Calu3 (cell line): ENCODE data around the gene ELAPOR1. TPM values are rescaled to one million over a fixed set of nuclear protein-coding genes. Genes with fewer than 3 reads are reported as not detected.

Experiments used
- BruUV-seq: library from RNA; stranded (reverse); fragments of 400-500 nt; replicated peaks from 2 replicates; lab custom pipeline; 2021; lab: Mats Ljungman, UMichigan
- CTCF ChIA-PET: fragments of 300-600 bp; sonication (Branson Sonifier 250); formaldehyde crosslinking; loops from one replicate; lab custom pipeline; 2022; ENCODE audit warnings: antibody characterized with exemption; lab: Charles Lee
- DNase-seq: peaks from one replicate; pipeline ENCODE4 v3.0.0; 2022
- H3K27ac Mint-ChIP-seq: one replicate; pipeline ENCODE4 v1.8.0; 2022; ENCODE audit warnings: mixed read lengths; ENCODE audit not compliant: unreplicated experiment
- H3K27me3 Mint-ChIP-seq: one replicate; pipeline ENCODE4 v1.8.0; 2022; ENCODE audit warnings: mixed read lengths; ENCODE audit not compliant: unreplicated experiment
- H3K36me3 Mint-ChIP-seq: one replicate; pipeline ENCODE4 v1.8.0; 2022; ENCODE audit warnings: mild to moderate bottlenecking, moderate library complexity, mixed read lengths; ENCODE audit not compliant: insufficient read depth, unreplicated experiment
- H3K4me1 Mint-ChIP-seq: one replicate; pipeline ENCODE4 v1.8.0; 2022; ENCODE audit warnings: mild to moderate bottlenecking, low read depth, mixed read lengths; ENCODE audit not compliant: unreplicated experiment
- H3K4me3 Mint-ChIP-seq: one replicate; pipeline ENCODE4 v1.8.0; 2022; ENCODE audit warnings: mild to moderate bottlenecking, low read depth, moderate library complexity, mixed read lengths; ENCODE audit not compliant: unreplicated experiment
- H3K9me3 Mint-ChIP-seq: one replicate; pipeline ENCODE4 v1.8.0; 2022; ENCODE audit warnings: low read depth, mixed read lengths; ENCODE audit not compliant: unreplicated experiment
- intact Hi-C: fragments of 100-400 bp; cut with micrococcal nuclease; formaldehyde crosslinking; loops from one replicate; pipeline ENCODE4 v1.10.0; 2022; ENCODE audit not compliant: unreplicated experiment
- total RNA-seq: library from RNA; stranded (reverse); gene quantifications from 2 replicates; pipeline ENCODE4 v1.2.3, GENCODE V29; 2022
- TF ChIP-seq, protein P1 (sequence below): fragments of 200-600 bp; IDR thresholded peaks from one replicate; pipeline ENCODE4 v1.8.0; 2022; ENCODE audit warnings: antibody characterized with exemption; ENCODE audit not compliant: unreplicated experiment

ELAPOR1 gene
- total RNA-seq, 1 experiment from 2014 or later, result 0.45 TPM

- no TSS peak for BruUV-seq
- no peaks in the 10 kb centered on the region for H3K9me3 Mint-ChIP-seq
- DNase-seq, result no peak
- H3K4me3 Mint-ChIP-seq, result no peak overlapping the region
- intact Hi-C loops, result no loop called here
- TF ChIP-seq, protein P1, sequence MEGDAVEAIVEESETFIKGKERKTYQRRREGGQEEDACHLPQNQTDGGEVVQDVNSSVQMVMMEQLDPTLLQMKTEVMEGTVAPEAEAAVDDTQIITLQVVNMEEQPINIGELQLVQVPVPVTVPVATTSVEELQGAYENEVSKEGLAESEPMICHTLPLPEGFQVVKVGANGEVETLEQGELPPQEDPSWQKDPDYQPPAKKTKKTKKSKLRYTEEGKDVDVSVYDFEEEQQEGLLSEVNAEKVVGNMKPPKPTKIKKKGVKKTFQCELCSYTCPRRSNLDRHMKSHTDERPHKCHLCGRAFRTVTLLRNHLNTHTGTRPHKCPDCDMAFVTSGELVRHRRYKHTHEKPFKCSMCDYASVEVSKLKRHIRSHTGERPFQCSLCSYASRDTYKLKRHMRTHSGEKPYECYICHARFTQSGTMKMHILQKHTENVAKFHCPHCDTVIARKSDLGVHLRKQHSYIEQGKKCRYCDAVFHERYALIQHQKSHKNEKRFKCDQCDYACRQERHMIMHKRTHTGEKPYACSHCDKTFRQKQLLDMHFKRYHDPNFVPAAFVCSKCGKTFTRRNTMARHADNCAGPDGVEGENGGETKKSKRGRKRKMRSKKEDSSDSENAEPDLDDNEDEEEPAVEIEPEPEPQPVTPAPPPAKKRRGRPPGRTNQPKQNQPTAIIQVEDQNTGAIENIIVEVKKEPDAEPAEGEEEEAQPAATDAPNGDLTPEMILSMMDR, result no peak
- no peak overlapping the region for H3K27ac Mint-ChIP-seq
- CTCF ChIA-PET, result no interaction called here
- peaks cover 5% of the 10 kb centered on the region for H3K36me3 Mint-ChIP-seq
- no peaks in the 10 kb centered on the region for H3K4me1 Mint-ChIP-seq
- no peaks in the 10 kb centered on the region for H3K27me3 Mint-ChIP-seq
Observed at GRCh38 chr1:109069294-109069693, 44.6 kb upstream of the ELAPOR1 start.

- intact Hi-C loops, result no loop called here
- TSS peak; percentile 100 for BruUV-seq
- H3K4me1 Mint-ChIP-seq, result no peaks in the 10 kb centered on the region
- DNase-seq, result peak; percentile 88
- no peaks in the 10 kb centered on the region for H3K27me3 Mint-ChIP-seq
- H3K36me3 Mint-ChIP-seq, result peaks cover 13% of the 10 kb centered on the region
- TF ChIP-seq, protein P1, result no peak
- peak within 1 kb of the TSS; percentile 95 for H3K4me3 Mint-ChIP-seq
- CTCF ChIA-PET, result interaction anchor here (0.7 kb wide), 1 partner anchor 120 kb away, joined by 8 read pairs; no protein-coding TSS in a partner anchor
- no peaks in the 10 kb centered on the region for H3K9me3 Mint-ChIP-seq
- peak within 1 kb of the TSS; percentile 99 for H3K27ac Mint-ChIP-seq
Observed at GRCh38 chr1:109075531-109076490, 38.1 kb upstream of the ELAPOR1 start, which contains the start of gene TAF13. Gene TAF13, minus strand, starts transcription at chr1:109076003. Its CDS starts 56 bp downstream, at chr1:109075947.

DNA sequence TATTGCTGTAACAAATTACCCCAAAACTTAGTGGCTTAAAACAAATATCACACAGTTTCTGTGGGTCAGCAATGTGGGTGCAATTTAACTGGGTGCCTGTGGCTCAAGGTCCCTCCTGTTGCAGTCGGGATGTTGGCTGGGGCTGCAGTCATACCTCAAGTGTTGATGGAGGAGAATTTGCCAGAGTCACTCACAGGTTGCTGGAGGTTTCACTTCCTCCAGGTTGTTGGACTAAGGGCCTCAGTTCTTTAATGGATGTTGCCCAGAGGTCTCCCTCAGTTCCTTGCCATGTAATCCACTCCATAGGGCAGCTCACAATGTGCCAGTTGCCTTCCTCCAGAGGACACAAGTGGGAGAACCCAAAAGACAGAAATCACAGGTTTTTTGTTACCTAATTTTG, 35.6 kb upstream of the ELAPOR1 start:
- Mint-ChIP-seq H3K27ac (no peak overlapping the region), H3K4me3 (no peak overlapping the region), H3K27me3 (no peaks in the 10 kb centered on the region), H3K9me3 (no peaks in the 10 kb centered on the region), H3K4me1 (no peaks in the 10 kb centered on the region), H3K36me3 (peaks cover 13% of the 10 kb centered on the region)
- BruUV-seq, result no TSS peak
- TF ChIP-seq, protein P1, result no peak
- intact Hi-C loops, result no loop called here
- CTCF ChIA-PET, result no interaction called here
- no peak for DNase-seq

DNA sequence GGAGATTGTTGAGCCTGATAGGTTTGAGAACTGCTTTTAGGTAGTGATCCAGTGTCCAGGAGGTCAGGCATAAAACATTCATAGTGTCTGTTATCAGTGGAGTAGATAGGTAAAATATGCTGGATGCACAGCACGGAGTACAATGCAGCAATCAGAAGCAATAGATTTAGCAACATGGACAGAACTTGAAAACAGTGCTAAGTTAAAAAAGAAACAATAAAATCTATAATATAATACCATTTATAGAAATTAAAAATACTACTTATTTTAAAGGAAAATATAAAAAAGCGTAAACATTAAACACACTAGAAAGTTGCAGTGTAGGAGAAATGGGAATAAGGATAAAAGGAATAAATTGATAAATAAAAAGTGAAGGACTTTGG, 34.7 kb upstream of the ELAPOR1 start:
- Mint-ChIP-seq H3K4me1 (no peaks in the 10 kb centered on the region), H3K27me3 (no peaks in the 10 kb centered on the region), H3K9me3 (no peaks in the 10 kb centered on the region), H3K36me3 (peaks cover 13% of the 10 kb centered on the region), H3K4me3 (no peak overlapping the region), H3K27ac (no peak overlapping the region)
- DNase-seq, result no peak
- TF ChIP-seq, protein P1, result no peak
- intact Hi-C loops, result no loop called here
- no TSS peak for BruUV-seq
- CTCF ChIA-PET, result no interaction called here
